ENCODE results near the gene SRRM3. TPM values are rescaled to one million over a fixed set of nuclear protein-coding genes. Genes with fewer than 3 reads are reported as not detected.

The SRRM3 gene
- total and polyA plus RNA-seq, 11 donors, result 1.6 to 28.5 (median 6.5) TPM

- peak overlapping the region in 10 of 12 donors; percentile 22 to 68 (median 47) for H3K4me3 ChIP-seq
- peak in 2 of 4 donors; percentile 15 to 27 for ATAC-seq
- DNase-seq, result no peak
- no peaks in the 10 kb centered on the region for H3K36me3 ChIP-seq
- intact Hi-C loops (cut with DNase I), result no loop called here
- peaks cover 0 to 22% (median 0%) of the 10 kb centered on the region in 12 donors for H3K4me1 ChIP-seq
- WGBS, 4 donors, result 3 to 5% (median 3%) methylated on average over 42 to 63 of the region's 63 CpGs
- no peaks in the 10 kb centered on the region for H3K9me3 ChIP-seq
- peaks cover 0 to 34% (median 11%) of the 10 kb centered on the region in 9 donors for H3K27me3 ChIP-seq
- H3K27ac ChIP-seq, result no peak overlapping the region
- TF ChIP-seq POLR2A (IDR thresholded peaks at IDR 0.05), result no peak
- TF ChIP-seq CTCF (IDR thresholded peaks at IDR 0.05), result no peak
These were observed 79.5 kb downstream of the SRRM3 start for GRCh38 chr7:76281006-76281705.

- Histone ChIP-seq H3K9me3 (no peaks in the 10 kb centered on the region), H3K27me3 (peaks cover 0 to 32% (median 11%) of the 10 kb centered on the region in 9 donors), H3K27ac (no peak overlapping the region), H3K36me3 (no peaks in the 10 kb centered on the region), H3K4me1 (peaks cover 0 to 22% (median 0%) of the 10 kb centered on the region in 12 donors), H3K4me3 (peak overlapping the region in 11 of 12 donors; percentile 27 to 68 (median 54))
- ATAC-seq (no peak), DNase-seq (no peak)
- TF ChIP-seq CTCF (IDR thresholded peaks at IDR 0.05) (no peak), POLR2A (IDR thresholded peaks at IDR 0.05) (no peak)
- 2 to 9% (median 5%) methylated on average over 11 to 36 of the region's 36 CpGs for WGBS, 4 donors
- intact Hi-C loops (cut with DNase I), result no loop called here
These were observed 80.1 kb downstream of the SRRM3 start for GRCh38 chr7:76281706-76282343.

GRCh38 chr7:76282344-76283253, 80.9 kb downstream of the SRRM3 start:
- Histone ChIP-seq H3K9me3 (no peaks in the 10 kb centered on the region), H3K4me1 (peaks cover 0 to 22% (median 0%) of the 10 kb centered on the region in 12 donors), H3K4me3 (peak overlapping the region; percentile 17 to 68 (median 54)), H3K27me3 (peaks cover 0 to 30% (median 11%) of the 10 kb centered on the region in 9 donors), H3K27ac (peak overlapping the region in 4 of 12 donors; percentile 16 to 59 (median 30)), H3K36me3 (no peaks in the 10 kb centered on the region)
- peak; percentile 29 to 80 (median 50) for ATAC-seq
- peak in 3 of 5 donors; percentile 48 to 58 (median 55) for DNase-seq
- intact Hi-C loops (cut with DNase I), result no loop called here
- WGBS, 4 donors, result 2 to 5% (median 4%) methylated on average over 16 to 98 of the region's 98 CpGs
- TF ChIP-seq CTCF (IDR thresholded peaks at IDR 0.05) (no peak), POLR2A (IDR thresholded peaks at IDR 0.05) (peak in 1 of 2 donors; percentile 22)

All from heart left ventricle (tissue), 16 donors.